Measurements from ENCODE around the gene SMG6. TPM values are rescaled to one million over a fixed set of nuclear protein-coding genes. Genes with fewer than 3 reads are reported as not detected.

SMG6 gene
- total RNA-seq: 9.2 and 13.4 TPM in 2 replicates

GRCh38 chr17:2303204-2304188 lies at the start of gene SMG6, which contains the start of gene SRR:
Gene SMG6 (minus strand): TSS chr17:2303785. CDS start chr17:2303720, 65 bp downstream.
Gene SRR (plus strand): TSS chr17:2303950. CDS start chr17:2315561, 11,611 bp downstream.
- H3K27me3 ChIP-seq (ENCODE audit: control insufficient read depth, insufficient read depth, low read length): no peaks in the 10 kb centered on the region
- peak within 1 kb of the TSS; percentile 91 for H3K4me3 ChIP-seq (ENCODE audit: low read depth, low read length)
- H3K36me3 ChIP-seq (ENCODE audit: control insufficient read depth, insufficient read depth, low read length): peaks cover 8% of the 10 kb centered on the region
- FAIRE-seq (no peak), DNase-seq (ENCODE audit: low read depth) (peak; percentile 57)
- TF ChIP-seq, protein P1, sequence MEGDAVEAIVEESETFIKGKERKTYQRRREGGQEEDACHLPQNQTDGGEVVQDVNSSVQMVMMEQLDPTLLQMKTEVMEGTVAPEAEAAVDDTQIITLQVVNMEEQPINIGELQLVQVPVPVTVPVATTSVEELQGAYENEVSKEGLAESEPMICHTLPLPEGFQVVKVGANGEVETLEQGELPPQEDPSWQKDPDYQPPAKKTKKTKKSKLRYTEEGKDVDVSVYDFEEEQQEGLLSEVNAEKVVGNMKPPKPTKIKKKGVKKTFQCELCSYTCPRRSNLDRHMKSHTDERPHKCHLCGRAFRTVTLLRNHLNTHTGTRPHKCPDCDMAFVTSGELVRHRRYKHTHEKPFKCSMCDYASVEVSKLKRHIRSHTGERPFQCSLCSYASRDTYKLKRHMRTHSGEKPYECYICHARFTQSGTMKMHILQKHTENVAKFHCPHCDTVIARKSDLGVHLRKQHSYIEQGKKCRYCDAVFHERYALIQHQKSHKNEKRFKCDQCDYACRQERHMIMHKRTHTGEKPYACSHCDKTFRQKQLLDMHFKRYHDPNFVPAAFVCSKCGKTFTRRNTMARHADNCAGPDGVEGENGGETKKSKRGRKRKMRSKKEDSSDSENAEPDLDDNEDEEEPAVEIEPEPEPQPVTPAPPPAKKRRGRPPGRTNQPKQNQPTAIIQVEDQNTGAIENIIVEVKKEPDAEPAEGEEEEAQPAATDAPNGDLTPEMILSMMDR (IDR thresholded peaks at IDR 0.05; ENCODE audit: insufficient read depth, low read length, severe bottlenecking): no peak

DNA sequence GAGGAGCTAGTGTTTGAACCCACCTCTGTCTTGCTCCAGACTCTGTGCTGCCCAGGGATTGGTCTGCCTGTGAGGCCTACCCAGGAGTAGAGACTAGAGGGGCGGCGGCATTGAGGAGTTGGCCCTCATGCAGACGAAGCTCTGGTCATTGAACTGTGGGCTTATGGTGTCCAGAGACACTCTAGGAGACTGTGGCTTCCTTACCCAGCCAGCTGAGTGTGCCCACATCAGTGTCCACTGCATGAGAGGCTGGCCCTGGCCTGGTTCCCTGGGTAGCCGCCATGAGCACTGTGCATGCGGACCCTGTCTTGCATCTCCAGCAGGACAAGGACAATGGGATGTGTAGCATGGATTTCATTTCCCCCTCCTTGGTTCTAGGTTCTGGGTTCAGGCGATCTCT lies 47.7 kb upstream of the SMG6 start:
- Histone ChIP-seq H3K4me3 (ENCODE audit: low read depth, low read length) (no peak overlapping the region), H3K36me3 (ENCODE audit: control insufficient read depth, insufficient read depth, low read length) (peaks cover 1% of the 10 kb centered on the region), H3K27me3 (ENCODE audit: control insufficient read depth, insufficient read depth, low read length) (no peaks in the 10 kb centered on the region)
- FAIRE-seq: no peak
- TF ChIP-seq, protein P1 (IDR thresholded peaks at IDR 0.05; ENCODE audit: insufficient read depth, low read length, severe bottlenecking): no peak
- DNase-seq (ENCODE audit: low read depth): no peak

GRCh38 chr17:2347805-2348685 lies 44.5 kb upstream of the SMG6 start:
- FAIRE-seq (no peak), DNase-seq (ENCODE audit: low read depth) (peak; percentile 75)
- H3K27me3 ChIP-seq (ENCODE audit: control insufficient read depth, insufficient read depth, low read length): no peaks in the 10 kb centered on the region
- peaks cover 5% of the 10 kb centered on the region for H3K36me3 ChIP-seq (ENCODE audit: control insufficient read depth, insufficient read depth, low read length)
- TF ChIP-seq, protein P1 (IDR thresholded peaks at IDR 0.05; ENCODE audit: insufficient read depth, low read length, severe bottlenecking): no peak
- H3K4me3 ChIP-seq (ENCODE audit: low read depth, low read length): no peak overlapping the region

DNA sequence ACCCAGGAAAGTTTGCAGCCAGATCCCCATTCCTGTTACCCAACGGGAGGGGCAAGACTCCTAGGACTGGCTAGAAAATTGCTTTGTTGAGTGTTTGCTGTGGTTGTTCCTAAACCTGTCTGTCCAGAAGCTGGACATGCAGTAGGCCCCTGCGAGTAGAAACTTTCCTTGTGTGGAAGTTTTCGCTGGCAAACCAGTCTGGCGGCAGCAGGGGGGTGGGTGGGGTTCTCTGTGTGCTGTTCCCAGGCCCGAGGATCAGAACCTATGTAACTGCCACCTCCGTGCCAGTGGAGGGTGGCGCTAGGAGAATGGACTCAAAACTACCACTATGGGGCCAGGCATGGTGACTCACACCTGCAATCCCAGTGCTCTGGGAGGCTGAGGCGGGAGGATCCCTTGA lies 42.9 kb upstream of the SMG6 start:
- DNase-seq (ENCODE audit: low read depth) (peak; percentile 39), FAIRE-seq (peak; percentile 87)
- TF ChIP-seq, protein P1 (IDR thresholded peaks at IDR 0.05; ENCODE audit: insufficient read depth, low read length, severe bottlenecking): no peak
- Histone ChIP-seq H3K27me3 (ENCODE audit: control insufficient read depth, insufficient read depth, low read length) (no peaks in the 10 kb centered on the region), H3K36me3 (ENCODE audit: control insufficient read depth, insufficient read depth, low read length) (peaks cover 5% of the 10 kb centered on the region), H3K4me3 (ENCODE audit: low read depth, low read length) (no peak overlapping the region)

- H3K4me3 ChIP-seq (ENCODE audit: low read depth, low read length): no peak overlapping the region
- DNase-seq (ENCODE audit: low read depth): no peak
- H3K27me3 ChIP-seq (ENCODE audit: control insufficient read depth, insufficient read depth, low read length): no peaks in the 10 kb centered on the region
- peak; percentile 68 for FAIRE-seq
- TF ChIP-seq, protein P1 (IDR thresholded peaks at IDR 0.05; ENCODE audit: insufficient read depth, low read length, severe bottlenecking): no peak
- H3K36me3 ChIP-seq (ENCODE audit: control insufficient read depth, insufficient read depth, low read length): peaks cover 4% of the 10 kb centered on the region
Measured at GRCh38 chr17:2344528-2344927, 40.9 kb upstream of the SMG6 start.

Data from bronchial epithelial cell (primary cell).